K562 (cell line): ENCODE data around the gene METAP1D. TPM values are rescaled to one million over a fixed set of nuclear protein-coding genes. Genes with fewer than 3 reads are reported as not detected.

Experiments
- ATF2 ChIP-seq: sonication (generic); formaldehyde crosslinking; IDR thresholded peaks from 2 replicates; pipeline ENCODE4 v1.8.1; 2022; ENCODE audit warnings: missing genetic modification reagents
- C11orf30 ChIP-seq: fragments of 450-650 bp; IDR thresholded peaks from 2 replicates; pipeline ENCODE4 v1.6.1; 2016; ENCODE audit warnings: low read depth, mild to moderate bottlenecking
- ZNF592 ChIP-seq: fragments of 450-650 bp; IDR thresholded peaks from 2 replicates; pipeline ENCODE4 v1.6.1; 2017; ENCODE audit warnings: antibody characterized with exemption, mild to moderate bottlenecking
- polyA plus RNA-seq, 8 experiments: library from polyadenylated mRNA; depleted of rRNA in 4 of 8; stranded (reverse) in 5 of 8; unstranded in 3 of 8; fragments of >200 nt; fragmentation: Nextera tagmentation in 2 of 8; fragmentation: Illumina TruSeq in 1 of 8; extraction: Ambion mirVana in 2 of 8; extraction: Trizol in 1 of 8; gene quantifications; 2 replicates each; pipeline versions ENCODE4 v1.2.1 to v1.2.3, GENCODE V29; 2011 to 2014; ENCODE audit warnings: inconsistent platforms in 1 of 8, missing spikeins in 1 of 8
- total RNA-seq, 7 experiments: library from RNA; depleted of rRNA in 6 of 7; stranded (reverse); fragments of >200 nt in 6 of 7; fragmentation: Illumina TruSeq in 2 of 7; extraction: Trizol in 2 of 7; gene quantifications; 2 replicates each; pipeline versions ENCODE4 v1.2.1 to v1.2.3, GENCODE V29; 2011 to 2021; ENCODE audit warnings: low replicate concordance in 1 of 7

METAP1D gene
- total and polyA plus RNA-seq, 9 of the 15 experiments (the other 6 are each of a cell fraction or from before 2014, with no cell fraction given) = 8.0 to 23.4 (median 15.7) TPM

- no peak for TF ChIP-seq ZNF592
- peak; percentile 48 for TF ChIP-seq C11orf30
- TF ChIP-seq ATF2 (CRISPR knock-in tag) = no peak
Observed at GRCh38 chr2:172088245-172089004, 88.7 kb downstream of the METAP1D start (continued).
